Stimulated activated CD8-positive, alpha-beta memory T cell treated with anti-CD3 and anti-CD28 coated beads, Interleukin-15, amount 100 ng/mL, for 4 hours (primary cell): Measurements from ENCODE around the gene HSPA8.
"Not testable (repeated sequence)": the region's sequence is repeated elsewhere in the genome, so short reads cannot be mapped to it uniquely, and the experiment has no call there.

ENCODE experiments used
- DNase-seq, 2 donors: peaks; one replicate each; pipeline ENCODE4 v3.0.0-alpha.2; 2020; ENCODE audit warnings: low read depth in 2 of 2

HSPA8 gene

DNA sequence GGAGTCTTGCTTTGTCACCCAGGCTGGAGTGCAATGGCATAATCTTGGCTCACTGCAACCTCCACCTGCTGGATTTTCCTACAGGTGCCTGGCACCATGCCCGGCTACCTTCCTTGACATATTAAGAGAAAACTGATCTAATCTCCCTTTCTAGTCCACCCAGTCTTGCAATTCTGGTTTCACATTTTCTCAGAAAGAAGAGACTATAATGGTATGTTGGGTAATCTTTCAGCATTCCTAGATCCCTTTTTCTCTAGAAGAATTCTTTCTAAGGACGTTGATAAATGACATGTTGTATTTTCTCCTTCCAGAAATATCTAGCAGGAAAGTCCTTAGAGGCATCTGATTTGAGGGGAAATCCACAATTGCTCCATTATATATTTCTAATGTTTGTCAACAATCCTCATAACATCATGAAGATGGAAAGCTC lies 10.4 kb upstream of the HSPA8 start:
- no peak for DNase-seq

DNA sequence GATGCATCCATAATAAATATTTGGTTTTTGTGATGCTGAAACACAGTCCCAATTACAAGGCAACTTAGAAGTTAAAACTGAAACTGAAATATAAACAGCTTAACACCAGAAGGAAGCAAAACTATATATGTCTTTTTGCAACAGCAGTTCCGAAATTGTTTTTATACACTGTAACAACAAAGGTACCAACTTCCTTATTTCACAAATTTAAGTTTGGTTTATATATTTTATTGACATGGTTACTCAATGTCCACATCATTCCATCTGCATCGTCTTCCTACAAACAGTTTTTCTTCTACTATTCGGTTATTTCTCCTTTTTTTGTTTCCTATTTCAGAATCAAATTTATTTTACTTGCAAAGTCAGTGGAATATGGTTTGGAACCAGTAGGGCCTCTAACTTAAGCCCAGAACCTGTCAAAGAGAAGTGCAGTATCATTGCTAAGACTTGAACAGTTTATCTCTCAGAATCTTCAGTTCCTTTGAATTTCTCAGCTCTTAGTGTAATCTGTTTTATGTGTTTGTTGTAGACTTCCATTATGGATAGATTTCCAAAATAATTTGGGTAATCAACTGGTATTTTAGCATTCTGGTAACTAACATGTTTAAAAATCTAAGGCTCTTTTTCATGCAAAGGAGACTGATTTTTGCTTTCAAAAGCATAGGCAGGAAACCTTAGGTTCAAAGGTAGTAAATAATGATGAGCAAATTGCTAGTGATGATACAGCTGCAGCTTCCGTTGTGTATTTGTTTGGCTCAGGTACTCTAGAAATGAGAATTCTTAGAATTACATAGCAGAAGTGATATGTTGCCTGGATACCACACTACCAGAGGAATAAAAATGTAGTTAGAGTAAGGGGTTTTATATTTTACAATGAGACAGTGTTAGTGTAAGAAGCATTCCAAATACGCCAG lies 8.2 kb upstream of the HSPA8 start:
- DNase-seq: no peak

DNA sequence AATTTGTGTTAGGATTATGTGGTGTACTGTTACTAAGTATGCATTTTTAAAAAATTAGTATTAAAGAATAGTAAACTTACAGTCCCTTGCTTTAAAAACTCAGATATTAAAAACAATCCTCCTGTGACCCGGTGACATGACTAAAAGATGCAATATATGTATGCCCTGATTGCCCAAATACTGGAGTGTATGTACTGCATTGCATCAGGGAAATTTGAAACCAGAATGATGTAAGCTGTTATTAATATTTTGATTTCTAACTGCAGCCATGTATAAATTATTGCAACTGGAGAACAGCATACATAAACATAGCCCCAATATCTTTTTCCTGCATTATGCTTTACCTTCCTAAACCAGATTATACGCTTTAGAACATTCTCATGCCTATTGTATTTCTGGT lies 3.7 kb upstream of the HSPA8 start:
- no peak for DNase-seq

DNA sequence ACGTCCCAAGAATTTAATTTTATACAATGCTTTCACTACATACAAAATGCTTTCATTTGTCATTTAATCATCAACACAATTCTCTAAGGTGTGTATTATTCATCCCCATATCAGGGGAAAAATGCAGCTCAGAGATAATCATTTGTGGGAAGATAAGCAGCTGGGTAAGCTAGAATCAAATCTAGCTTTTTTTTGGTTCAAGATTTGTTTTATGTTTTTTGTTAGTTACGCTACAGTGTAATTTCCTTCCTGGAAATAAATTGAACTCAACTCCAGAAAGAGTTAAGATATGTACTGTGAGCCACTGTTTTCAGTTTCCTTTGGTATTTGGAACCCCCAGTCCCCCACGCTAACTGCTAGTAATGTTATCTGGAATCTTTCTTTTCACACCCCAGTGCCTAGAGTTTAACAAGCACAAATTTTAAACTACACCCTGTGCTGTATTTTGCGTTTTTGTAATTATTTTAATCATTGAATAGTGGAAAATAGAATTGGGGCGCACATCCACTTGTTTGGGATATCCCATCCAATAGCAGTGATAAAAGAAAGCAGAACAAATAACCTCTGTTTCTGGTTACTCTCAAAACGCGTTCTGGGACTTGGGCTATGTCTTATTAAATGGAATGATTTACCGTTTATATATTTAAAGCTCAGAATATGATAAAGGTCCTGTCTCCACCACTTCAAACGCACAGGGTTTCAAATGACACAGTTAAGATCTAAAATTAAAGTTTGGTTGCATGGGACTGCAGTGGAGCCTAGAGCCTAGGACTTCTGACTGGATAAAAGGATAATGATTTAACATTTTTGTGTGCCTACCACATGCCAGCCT lies 2.1 kb upstream of the HSPA8 start:
- DNase-seq: no peak

DNA sequence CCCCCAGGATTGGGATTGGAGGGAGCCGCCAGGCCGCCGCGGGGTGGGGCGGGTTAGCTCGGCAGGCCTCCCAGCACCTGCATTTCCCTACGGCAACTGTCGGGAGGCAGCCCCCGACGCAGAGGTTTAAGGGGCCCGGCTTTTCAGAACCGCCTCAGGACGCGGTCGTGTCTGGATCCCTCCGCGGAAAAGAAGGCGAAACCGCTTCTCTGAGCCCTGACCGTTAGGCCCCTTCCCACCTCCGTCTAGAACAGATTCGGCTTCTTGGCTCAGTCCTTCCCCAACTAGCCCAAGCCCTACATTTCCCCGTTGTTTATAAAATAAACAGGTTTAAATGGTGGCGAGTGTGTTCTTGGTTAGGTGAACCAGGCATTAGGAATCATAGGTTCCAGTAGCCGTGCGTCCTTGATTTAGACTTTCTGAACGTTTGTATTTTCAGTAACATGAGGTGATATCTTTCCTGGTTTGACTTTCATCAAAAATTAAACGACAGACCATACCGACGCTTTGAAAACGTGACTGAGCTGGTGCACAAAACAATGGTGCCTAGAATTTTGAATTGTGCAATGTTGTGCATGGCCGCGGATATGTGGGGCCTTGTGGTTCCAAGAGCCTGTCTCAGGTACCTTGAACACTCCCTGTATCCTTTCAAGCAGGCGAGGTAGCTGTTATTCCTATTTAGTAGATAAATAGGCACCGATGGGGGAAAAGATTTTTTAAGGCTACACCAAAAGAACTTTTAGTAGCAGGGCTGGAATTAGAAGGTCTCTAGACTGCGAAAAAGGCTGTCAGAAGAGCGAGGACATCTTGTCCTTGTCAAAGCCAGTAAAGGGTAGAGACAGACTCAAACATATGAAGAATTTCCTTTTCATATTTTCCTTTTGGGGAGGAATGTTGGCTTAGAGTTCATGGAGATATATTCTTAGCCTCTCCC lies 1.2 kb upstream of the HSPA8 start:
- no peak for DNase-seq

DNA sequence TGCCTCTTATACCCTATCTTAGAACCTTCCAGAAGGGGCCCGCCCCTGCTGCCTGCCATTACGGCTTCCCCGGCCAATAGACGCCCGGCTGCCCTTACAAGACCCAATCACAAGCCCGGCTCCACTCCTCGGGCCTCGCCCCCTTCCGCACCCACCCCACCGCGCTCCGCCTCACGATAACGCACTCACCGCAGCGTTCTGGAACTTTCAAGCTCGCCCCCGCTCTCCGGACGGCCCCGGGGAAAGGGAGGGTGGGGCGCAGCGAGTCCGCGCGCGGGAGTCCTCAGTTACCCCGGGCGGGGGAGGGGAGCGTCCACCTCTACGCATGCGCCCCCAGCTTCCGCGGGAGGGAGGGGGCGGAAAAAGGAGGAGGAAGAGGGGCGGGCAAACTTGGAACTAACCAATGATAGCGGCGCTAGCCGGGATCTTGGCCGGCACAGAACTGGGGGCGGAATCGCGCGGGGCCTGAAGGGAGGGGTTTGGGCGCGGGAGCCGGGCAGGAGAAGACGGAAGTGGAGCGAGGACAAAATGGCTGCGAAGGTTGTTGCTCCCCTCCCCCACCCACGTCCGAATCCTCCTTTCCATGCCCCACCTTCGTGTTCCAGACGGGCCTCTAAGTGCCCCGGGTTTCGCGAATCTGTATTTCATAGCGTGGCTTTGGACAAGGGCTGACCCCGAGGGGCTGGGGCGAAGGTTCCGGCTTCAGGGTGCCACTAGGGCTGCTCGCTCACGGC lies 389 bp upstream of the HSPA8 start:
- DNase-seq: peak; percentile 100

DNA sequence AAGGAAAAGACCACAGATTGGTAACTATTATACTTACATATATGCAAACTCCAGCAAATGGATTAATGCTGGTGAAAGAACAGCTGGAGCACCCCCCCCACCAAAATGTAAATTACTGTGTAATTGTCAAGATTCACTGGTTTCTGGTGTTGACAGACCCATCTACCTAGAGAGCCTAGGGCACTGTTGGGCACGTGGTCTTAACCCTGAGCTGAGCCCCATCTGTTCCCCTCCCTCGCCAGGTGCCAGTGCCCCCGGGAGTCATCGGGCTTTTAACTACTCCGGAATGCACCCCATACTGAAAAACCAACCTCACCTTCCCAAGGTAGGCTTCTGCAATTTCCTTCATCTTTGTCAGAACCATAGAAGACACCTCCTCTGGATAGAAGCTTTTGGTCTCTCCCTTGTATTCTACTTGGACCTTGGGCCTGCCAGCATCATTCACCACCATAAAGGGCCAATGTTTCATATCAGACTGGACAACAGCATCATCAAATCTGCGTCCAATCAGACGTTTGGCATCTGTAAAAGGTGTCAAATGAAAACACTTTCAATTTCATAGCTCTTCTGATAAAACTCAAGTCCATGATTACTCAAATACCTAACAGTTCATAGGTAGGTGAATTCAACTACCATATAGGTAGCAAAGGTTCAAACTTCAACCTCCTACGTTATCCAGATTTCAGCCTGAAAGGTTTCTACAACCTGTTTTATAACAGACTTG lies 1.5 kb downstream of the HSPA8 start:
- DNase-seq: no peak

DNA sequence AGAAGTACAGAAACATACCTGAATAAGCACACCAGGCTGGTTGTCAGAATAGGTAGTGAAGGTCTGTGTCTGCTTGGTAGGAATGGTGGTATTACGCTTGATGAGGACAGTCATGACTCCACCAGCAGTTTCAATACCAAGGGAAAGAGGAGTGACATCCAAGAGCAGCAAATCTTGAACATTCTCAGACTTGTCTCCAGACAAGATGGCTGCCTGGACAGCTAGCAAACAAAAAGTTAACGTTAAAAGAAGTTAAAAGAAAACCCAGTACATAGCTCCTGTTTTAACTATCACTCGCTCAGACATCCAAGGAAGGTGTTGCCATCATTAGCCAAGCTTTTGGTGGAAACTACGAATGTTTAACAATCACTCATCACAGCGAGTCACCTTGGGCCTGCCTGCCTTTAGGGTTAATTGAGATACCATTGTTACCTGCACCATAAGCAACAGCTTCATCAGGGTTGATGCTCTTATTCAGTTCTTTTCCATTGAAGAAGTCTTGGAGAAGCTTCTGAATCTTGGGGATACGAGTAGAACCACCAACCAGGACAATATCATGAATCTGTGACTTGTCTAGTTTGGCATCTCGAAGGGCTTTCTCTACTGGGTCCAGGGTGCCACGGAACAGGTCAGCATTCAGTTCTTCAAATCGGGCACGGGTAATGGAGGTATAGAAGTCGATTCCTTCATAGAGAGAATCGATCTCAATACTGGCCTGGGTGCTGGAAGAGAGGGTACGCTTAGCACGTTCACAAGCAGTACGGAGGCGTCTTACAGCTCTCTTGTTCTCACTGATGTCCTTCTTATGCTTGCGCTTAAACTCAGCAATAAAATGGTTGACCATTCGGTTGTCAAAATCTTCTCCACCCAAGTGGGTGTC lies 2.7 kb downstream of the HSPA8 start:
- DNase-seq: not testable (repeated sequence)

DNA sequence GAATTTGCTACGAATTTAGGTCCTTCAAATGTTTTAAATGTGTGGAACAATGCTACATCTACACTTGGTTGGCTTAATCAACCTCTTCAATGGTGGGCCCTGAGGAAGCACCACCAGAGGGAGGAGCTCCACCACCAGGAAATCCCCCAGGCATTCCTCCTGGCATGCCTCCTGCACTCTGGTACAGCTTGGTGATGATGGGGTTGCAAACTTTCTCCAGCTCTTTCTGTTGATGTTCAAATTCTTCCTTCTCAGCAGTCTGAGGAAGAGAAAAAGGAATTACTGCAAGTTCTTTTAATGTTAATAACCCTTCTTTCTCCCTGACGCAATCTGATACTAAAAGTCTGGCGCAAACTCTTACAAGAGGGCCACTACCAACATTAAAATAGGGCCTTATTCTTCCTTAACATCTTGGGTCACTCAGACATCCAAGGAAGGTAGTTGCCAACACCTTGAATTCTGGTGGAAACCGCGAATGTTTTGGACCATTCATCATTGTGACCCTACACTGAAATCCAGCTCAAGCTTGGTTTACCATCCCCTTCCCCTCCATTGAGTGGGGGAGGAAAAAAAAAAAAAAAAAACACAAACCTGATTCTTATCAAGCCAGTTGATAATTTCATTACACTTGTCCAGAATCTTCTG lies 4.2 kb downstream of the HSPA8 start:
- no peak for DNase-seq

DNA sequence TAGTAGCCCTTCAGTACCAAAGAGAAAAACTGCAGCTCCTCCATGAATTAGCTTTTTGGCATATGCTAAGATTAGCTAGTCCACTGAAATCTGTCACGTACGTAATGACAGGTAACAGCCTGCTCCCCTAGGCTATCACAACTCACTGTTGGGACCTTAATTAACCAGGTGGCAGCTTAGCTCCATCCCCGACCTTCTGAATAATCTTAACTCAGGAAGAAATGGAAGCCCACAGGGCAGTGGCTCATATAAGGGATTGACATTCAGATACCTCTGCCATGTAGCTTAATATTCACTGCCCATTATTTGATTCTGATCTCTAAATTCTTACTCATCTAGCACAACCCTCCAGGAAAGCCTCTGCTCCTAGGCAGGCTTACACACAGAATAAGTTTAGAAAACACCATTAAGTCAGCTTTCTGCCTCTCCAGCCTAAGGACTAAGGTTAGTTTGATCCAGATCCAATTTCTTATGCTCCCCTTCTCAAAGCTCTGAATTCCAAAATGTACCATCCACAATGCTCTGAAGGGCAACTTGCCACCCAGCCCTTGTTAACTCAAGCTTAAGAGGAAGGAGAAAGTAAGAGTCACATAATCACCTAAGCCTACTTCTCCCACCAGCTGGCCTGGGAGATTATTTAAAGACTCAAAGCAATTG lies 5.0 kb downstream of the HSPA8 start:
- DNase-seq: no peak

DNA sequence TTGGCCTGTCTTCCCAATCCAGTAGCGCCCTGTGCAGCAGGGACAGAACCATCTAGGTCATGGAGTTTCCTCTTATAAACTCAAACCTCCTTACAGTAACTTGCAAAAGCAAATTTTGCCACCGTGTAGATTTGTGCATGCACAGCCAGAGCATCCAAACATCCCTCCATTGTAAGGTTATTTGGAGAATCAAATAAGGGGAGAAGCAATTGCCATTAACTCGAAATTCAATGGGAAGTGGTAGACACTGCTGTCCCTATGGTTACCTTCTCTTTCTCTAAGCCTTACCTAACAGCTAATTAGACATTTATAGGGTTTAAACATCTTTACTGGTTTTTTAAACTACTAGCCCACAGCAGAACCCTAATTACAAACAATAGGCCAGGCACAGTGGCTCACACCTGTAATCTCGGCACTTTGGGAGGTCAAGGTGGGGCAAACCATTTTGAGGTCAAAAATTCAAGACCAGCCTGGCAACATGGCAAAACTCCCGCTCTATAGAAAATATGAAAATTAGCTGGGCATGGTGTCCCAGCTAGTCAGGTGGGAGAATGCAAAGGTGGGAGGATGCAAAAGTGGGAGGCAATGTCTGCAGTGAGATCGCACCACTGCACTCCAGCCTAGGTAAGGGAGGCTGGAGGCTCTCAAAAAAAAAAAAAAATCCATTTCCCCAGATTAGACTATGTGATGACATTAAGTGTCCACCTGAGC lies 6.6 kb downstream of the HSPA8 start:
- DNase-seq: no peak

DNA sequence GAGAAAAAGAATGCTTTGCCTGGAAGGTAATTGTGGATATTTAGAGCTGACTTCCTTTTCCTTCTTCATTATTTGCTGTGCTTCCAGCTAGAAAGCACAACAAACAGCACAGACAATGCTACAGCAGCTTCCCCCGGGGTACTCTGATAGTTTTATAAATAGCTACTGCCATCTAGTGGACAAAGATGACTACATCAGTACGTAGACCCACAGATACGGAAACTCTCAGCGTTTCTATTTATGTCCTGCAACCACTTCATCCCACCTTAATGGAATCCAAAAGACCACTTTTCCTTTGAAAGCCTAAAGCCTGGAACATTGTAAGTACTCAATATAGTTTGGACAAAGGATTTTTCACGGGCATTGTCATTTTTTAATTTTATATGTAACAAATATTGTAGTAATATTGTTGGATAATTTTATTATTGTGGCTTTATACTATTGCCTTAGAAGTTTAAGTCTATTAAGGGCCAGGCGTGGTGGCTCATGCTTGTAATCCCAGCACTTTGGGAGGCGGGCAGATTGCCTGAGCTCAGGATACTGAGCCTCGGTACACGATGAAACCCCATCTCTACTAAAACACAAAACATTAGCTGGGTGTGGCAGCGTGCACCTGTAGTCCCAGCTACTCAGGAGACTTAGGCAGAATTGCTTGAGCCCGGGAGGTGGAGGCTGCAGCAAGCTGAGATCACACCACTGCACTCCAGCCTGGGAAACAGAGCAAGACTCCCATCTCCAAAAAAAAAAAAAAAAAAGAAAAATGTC lies 7.5 kb downstream of the HSPA8 start:
- no peak for DNase-seq

DNA sequence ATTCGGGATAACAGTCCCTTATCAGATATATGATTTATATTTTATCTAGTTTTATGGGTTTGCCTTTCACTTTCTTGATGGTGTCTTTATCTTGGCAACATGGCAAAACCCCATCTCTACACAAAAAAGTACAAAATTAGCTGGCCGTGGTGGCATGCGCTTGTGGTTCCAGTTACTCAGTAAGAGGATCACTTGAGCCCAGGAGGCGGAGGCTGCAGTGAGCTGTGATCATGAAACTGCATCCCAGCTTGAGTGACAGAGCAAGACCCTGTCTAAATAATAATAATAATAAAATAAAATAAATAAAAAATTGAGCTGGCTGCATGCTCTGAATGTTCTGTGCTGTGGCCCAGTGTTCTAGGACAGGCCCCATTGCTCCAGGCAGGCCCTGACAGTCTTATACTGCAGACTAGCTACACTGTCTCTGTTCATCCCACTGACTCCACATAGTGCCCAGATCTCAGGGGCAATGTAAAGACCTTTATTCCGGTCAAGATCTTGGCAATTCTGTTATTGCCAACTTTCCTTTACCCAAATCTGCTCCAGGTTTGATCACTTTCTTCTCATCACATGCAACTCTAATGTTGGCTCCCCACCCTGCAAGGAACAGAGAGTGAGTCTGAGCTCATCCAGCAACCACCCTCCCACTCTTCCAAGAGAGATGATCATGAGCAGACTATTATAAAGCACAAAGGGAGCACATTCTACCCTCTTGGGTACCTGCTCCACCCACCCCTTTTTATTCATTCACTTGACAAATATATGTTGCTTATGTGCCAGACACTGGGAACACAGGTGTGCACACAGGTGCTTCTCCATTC lies 8.8 kb downstream of the HSPA8 start:
- no peak for DNase-seq

DNA sequence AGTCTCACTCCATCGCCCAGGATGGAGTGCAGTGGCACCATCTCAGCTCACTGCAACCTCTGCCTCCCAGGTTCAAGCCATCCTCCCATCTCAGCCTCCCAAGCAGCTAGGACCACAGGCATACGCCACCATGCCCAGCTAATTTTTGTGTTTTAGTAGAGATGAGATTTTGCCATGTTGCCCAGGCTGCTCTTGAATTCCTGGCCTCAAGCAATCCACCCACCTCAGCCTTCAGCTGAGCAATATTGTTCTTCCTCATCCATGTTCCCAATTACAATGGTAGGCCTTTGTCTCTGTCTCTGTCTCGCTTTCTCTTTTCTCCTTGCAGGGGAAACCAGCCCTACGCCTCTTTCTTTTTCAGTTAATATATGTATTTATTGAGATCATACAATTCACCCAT lies 10.3 kb downstream of the HSPA8 start:
- no peak for DNase-seq

DNA sequence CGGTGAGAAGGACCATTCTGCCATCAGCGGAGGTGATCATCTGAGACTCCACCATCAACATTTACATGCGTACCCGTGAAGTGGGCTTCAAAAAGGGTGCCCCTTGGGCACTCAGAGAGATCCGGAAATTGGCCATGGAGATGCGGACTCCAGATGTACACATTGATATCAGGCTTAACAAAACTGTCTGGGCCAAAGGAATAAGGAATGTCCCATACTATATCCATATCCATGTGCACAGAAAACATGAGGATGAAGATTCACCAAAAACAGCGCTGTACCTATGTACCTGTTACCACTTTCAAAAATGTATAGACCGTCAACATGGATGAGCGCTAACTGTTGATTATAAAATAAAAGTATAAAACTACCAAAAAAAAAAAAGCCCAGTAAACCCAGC lies 10.8 kb downstream of the HSPA8 start:
- no peak for DNase-seq

DNA sequence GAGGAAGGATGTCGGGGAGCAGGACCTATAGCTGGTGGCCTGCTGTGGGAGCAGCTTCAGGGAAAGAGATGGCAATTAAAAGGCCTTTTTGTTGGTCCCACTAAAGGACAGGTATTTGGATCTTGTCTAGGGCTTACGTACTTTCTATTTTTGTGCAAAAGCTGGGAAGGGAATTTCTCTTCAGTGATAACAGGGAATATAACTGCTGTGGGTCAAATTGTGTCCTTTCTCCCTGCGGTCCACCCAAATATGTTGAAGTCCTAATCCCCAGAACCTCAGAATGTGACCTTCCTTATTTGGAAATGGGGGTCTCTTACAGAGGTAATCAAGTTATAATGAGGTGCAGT lies 14.0 kb downstream of the HSPA8 start:
- DNase-seq: no peak
